Measurements from ENCODE around the gene DCUN1D2. TPM values are rescaled to one million over a fixed set of nuclear protein-coding genes. Genes with fewer than 3 reads are reported as not detected.
A peak's percentile ranks its signal among the peaks of the same experiment; 100 is the strongest.

The DCUN1D2 gene
- total RNA-seq, 2 donors from 2014 or later: 35.8 to 44.7 TPM

DNA sequence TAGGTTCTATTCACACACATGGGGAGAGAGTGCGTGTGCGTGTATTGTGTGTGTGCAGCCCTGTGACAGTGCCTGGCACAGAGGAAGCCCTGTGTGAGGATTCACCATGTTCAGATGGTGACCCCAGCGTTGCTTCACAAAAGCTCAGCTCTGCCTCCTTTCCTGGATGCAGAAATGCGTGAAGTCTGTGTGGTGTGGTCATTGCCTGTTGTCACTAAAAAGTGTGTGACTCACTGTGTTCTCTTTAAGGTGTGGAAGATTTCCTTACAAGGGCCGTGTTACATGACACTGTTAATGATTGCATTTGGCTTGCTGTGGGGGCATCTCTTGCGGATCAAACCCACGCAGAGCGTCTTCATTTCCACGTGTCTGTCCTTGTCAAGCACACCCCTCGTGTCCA lies 19.5 kb upstream of the DCUN1D2 start:
- peaks cover 24% of the 10 kb centered on the region for H3K4me1 Mint-ChIP-seq
- no peak overlapping the region for H3K4me3 Mint-ChIP-seq
- Histone ChIP-seq H3K4me1 (ENCODE audit: control insufficient read depth, insufficient read depth, low read length) (peaks cover 9% of the 10 kb centered on the region), H3K36me3 (ENCODE audit: control insufficient read depth, insufficient read depth, low read length) (peaks cover 52% of the 10 kb centered on the region), H3K9me3 (ENCODE audit: control insufficient read depth, low read length) (no peaks in the 10 kb centered on the region), H3K27me3 (ENCODE audit: control insufficient read depth, insufficient read depth, low read length, poor library complexity, severe bottlenecking) (no peaks in the 10 kb centered on the region), H3K27ac (ENCODE audit: low read depth, low read length) (no peak overlapping the region), H3K9ac (ENCODE audit: extremely low read depth, low read length, poor library complexity, severe bottlenecking) (no peak overlapping the region), H3K4me3 (ENCODE audit: low read length) (no peak overlapping the region)
- H3K9me3 Mint-ChIP-seq: no peaks in the 10 kb centered on the region
- H3K36me3 Mint-ChIP-seq (ENCODE audit: low read depth): peaks cover 37% of the 10 kb centered on the region
- H3K27ac Mint-ChIP-seq: peak overlapping the region; percentile 12
- TF ChIP-seq, protein P1, sequence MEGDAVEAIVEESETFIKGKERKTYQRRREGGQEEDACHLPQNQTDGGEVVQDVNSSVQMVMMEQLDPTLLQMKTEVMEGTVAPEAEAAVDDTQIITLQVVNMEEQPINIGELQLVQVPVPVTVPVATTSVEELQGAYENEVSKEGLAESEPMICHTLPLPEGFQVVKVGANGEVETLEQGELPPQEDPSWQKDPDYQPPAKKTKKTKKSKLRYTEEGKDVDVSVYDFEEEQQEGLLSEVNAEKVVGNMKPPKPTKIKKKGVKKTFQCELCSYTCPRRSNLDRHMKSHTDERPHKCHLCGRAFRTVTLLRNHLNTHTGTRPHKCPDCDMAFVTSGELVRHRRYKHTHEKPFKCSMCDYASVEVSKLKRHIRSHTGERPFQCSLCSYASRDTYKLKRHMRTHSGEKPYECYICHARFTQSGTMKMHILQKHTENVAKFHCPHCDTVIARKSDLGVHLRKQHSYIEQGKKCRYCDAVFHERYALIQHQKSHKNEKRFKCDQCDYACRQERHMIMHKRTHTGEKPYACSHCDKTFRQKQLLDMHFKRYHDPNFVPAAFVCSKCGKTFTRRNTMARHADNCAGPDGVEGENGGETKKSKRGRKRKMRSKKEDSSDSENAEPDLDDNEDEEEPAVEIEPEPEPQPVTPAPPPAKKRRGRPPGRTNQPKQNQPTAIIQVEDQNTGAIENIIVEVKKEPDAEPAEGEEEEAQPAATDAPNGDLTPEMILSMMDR (conservative IDR thresholded peaks at IDR 0.05): no peak
- H3K27me3 Mint-ChIP-seq (ENCODE audit: insufficient read depth): no peaks in the 10 kb centered on the region
- DNase-seq: no peak
- 89 to 93% methylated on average over 9 to 10 of the region's 10 CpGs for WGBS, 2 experiments (ENCODE audit: insufficient coverage in 1 of 2, insufficient read length in 1 of 2)

DNA sequence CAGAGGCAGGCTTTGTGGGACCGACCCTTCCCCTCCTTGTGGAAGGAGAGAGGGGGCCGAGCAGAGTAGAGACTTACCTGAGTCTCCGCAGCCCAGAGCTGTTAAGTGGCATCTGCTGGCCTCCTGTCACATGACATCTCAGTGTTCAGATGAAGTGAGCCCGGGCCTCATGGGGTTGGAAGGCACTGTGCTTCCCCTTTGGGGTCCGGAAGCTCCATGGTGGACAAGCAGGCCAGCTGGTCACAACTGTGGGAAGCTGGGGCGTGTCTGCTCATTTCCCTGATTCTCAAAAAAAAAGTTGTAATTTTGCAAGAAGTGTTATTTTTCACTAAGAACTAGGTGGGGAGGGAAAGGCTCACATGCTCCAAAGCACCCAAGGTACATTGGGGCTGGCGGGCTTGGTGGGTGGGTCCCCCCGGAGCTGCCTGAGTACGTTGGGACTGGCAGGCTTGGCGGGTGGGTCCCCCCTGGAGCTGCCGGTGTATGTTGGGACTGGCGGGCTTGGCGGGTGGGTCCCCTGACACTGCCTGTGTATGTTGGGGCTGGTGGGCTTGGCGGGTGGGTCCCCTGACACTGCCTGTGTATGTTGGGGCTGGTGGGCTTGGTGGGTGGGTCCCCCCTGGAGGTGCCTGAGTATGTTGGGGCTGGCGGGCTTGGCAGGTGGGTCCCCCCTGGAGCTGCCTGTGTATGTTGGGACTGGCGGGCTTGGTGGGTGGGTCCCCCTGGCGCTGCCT lies 18.2 kb upstream of the DCUN1D2 start:
- no peaks in the 10 kb centered on the region for H3K27me3 ChIP-seq (ENCODE audit: control insufficient read depth, insufficient read depth, low read length, poor library complexity, severe bottlenecking)
- no peaks in the 10 kb centered on the region for H3K9me3 Mint-ChIP-seq
- H3K4me3 Mint-ChIP-seq: no peak overlapping the region
- peaks cover 9% of the 10 kb centered on the region for H3K4me1 ChIP-seq (ENCODE audit: control insufficient read depth, insufficient read depth, low read length)
- WGBS, 2 experiments (ENCODE audit: insufficient coverage in 1 of 2, insufficient read length in 1 of 2): 87 to 100% methylated on average over 5 to 15 of the region's 17 CpGs
- no peak for DNase-seq
- H3K9ac ChIP-seq (ENCODE audit: extremely low read depth, low read length, poor library complexity, severe bottlenecking): no peak overlapping the region
- H3K4me1 Mint-ChIP-seq: peaks cover 24% of the 10 kb centered on the region
- peaks cover 51% of the 10 kb centered on the region for H3K36me3 ChIP-seq (ENCODE audit: control insufficient read depth, insufficient read depth, low read length)
- H3K4me3 ChIP-seq (ENCODE audit: low read length): no peak overlapping the region
- H3K9me3 ChIP-seq (ENCODE audit: control insufficient read depth, low read length): no peaks in the 10 kb centered on the region
- TF ChIP-seq, protein P1 (conservative IDR thresholded peaks at IDR 0.05): no peak
- H3K36me3 Mint-ChIP-seq (ENCODE audit: low read depth): peaks cover 47% of the 10 kb centered on the region
- no peaks in the 10 kb centered on the region for H3K27me3 Mint-ChIP-seq (ENCODE audit: insufficient read depth)
- no peak overlapping the region for H3K27ac ChIP-seq (ENCODE audit: low read depth, low read length)
- H3K27ac Mint-ChIP-seq: peak overlapping the region; percentile 88

DNA sequence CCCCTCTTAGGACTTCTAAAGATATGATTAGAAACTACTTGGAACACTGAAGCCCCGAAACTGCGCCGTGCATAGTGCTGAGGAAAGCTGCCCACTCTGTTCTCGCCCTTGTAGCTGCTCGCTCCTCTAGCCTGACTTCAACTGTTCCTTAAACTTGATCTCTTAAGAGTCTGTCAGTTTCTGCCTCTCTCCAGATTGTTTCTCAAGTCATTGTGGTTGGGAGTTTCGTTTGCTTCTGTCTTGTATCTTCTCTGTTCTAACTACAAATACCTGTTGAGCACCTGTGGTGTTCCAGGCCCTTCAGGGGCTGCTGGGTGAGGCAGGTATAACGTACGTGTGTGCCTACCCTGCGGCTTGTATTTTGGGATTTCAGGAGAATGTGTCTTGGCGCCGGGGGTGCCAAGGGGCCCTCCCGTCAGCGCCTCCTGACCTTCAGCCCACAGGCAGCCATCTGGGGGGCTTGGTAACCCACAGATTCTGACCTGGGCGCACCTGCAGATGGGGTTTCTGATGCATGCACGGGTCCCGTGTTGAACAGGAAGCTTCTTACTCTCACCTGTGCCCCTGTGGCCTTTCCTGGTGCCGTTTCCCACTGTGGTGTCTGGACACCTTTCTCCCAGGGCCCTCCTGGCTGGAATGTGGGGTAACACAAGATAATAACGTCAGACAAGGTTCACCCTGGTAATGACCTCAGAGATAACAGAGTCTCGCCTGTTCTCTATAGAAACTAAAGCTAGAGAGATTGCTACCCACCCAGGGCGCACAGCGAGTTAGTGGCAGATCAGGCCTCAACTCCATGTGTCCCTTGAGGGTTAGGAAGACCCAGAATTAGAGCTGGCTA lies 17.2 kb upstream of the DCUN1D2 start:
- no peak overlapping the region for H3K27ac ChIP-seq (ENCODE audit: low read depth, low read length)
- H3K27me3 ChIP-seq (ENCODE audit: control insufficient read depth, insufficient read depth, low read length, poor library complexity, severe bottlenecking): no peaks in the 10 kb centered on the region
- Mint-ChIP-seq H3K4me1 (peaks cover 20% of the 10 kb centered on the region), H3K27ac (peak overlapping the region; percentile 88), H3K4me3 (no peak overlapping the region), H3K27me3 (ENCODE audit: insufficient read depth) (no peaks in the 10 kb centered on the region), H3K36me3 (ENCODE audit: low read depth) (peaks cover 48% of the 10 kb centered on the region), H3K9me3 (no peaks in the 10 kb centered on the region)
- no peak overlapping the region for H3K4me3 ChIP-seq (ENCODE audit: low read length)
- H3K4me1 ChIP-seq (ENCODE audit: control insufficient read depth, insufficient read depth, low read length): peaks cover 9% of the 10 kb centered on the region
- DNase-seq: no peak
- TF ChIP-seq, protein P1 (conservative IDR thresholded peaks at IDR 0.05): no peak
- no peaks in the 10 kb centered on the region for H3K9me3 ChIP-seq (ENCODE audit: control insufficient read depth, low read length)
- 84 to 91% methylated on average over 19 to 21 of the region's 21 CpGs for WGBS, 2 experiments (ENCODE audit: insufficient coverage in 1 of 2, insufficient read length in 1 of 2)
- H3K9ac ChIP-seq (ENCODE audit: extremely low read depth, low read length, poor library complexity, severe bottlenecking): no peak overlapping the region
- H3K36me3 ChIP-seq (ENCODE audit: control insufficient read depth, insufficient read depth, low read length): peaks cover 54% of the 10 kb centered on the region
